NT2/D1 (cell line): ENCODE measurements around the gene GALNT4.

Source experiments
- YY1 ChIP-seq: IDR thresholded peaks from 2 replicates; pipeline ENCODE4 v1.6.1; 2011; ENCODE audit not compliant: insufficient read length, insufficient read depth
- ZNF274 ChIP-seq: IDR thresholded peaks from 2 replicates; pipeline ENCODE4 v1.6.1; 2011; ENCODE audit warnings: mild to moderate bottlenecking, low read depth, low read length

DNA sequence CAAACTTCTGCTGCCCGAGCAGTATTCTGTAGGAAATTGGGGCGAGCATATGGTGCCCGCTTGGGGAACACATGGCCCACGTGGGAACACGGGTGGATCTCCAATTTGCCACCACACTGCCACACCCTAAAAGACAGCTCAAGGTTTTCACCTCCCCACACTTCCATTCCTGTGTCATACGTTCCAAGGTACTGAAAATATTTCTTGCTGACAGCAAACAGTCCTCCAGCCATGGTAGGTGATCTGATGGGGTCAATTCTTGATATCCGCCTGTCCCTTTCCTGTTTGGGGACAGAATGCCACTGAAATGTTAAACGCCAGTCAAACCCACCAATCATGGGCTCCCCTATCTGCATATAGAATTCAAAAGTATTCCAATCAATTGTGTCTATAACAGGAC is 1.2 kb downstream of the GALNT4 start:
- TF ChIP-seq YY1: no peak
- TF ChIP-seq ZNF274: no peak
